BLaER1 treated with 17β-estradiol and CSF1 and Interleukin-3, amounts not matched to agents 10 nM and 100 nM (cell line): ENCODE results near the gene CTDSPL.

Experiments
- H3K27ac ChIP-seq, 11 experiments: shearing (Covaris generic); formaldehyde crosslinking; 2 replicates each; pipeline ENCODE4 v1.8.1; 2022
- H3K27me3 ChIP-seq, 11 experiments: shearing (Covaris generic); formaldehyde crosslinking; 2 replicates each; pipeline ENCODE4 v1.8.1; 2022
- H3K36me3 ChIP-seq, 11 experiments: shearing (Covaris generic); formaldehyde crosslinking; 2 replicates each; pipeline ENCODE4 v1.8.1; 2022
- H3K4me1 ChIP-seq, 10 experiments: shearing (Covaris generic); formaldehyde crosslinking; 2 replicates each; pipeline ENCODE4 v1.8.1; 2022
- H3K4me2 ChIP-seq, 11 experiments: shearing (Covaris generic); formaldehyde crosslinking; 2 replicates each; pipeline ENCODE4 v1.8.1; 2022
- H3K4me3 ChIP-seq, 10 experiments: shearing (Covaris generic); formaldehyde crosslinking; 2 replicates each; pipeline ENCODE4 v1.8.1; 2022
- H3K9ac ChIP-seq, 11 experiments: shearing (Covaris generic); formaldehyde crosslinking; 2 replicates each; pipeline ENCODE4 v1.8.1; 2022
- H3K9me3 ChIP-seq, 11 experiments: shearing (Covaris generic); formaldehyde crosslinking; replicated peaks in 1 of 11; 2 replicates each; pipeline ENCODE4 v1.8.1; 2022
- H4K20me1 ChIP-seq, 11 experiments: shearing (Covaris generic); formaldehyde crosslinking; 2 replicates each; pipeline ENCODE4 v1.8.1; 2022
- Cebpa-rat ChIP-seq, 11 experiments: shearing (Covaris generic); IDR thresholded peaks; 2 replicates each; pipeline ENCODE4 v1.8.1; 2022

The CTDSPL gene

DNA sequence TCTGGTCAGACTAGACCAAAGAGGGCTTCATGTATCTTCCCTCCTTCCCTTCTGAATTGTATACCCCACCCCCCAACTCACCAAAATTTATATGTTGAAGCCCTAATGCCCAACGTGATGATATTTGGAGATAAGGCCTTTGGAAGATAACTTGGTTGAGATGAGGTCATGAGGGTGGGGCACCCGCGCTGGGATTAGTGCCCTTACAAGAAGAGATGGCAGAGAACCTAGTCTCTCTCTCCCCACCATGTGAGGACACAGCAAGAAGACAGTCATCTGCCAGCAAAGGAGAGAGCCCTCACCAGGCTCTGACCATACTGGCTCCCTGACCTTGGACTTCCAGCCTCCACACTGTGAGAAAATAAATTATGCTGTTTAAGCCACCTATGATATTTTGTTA is 154.3 kb downstream of the CTDSPL start:
- no peaks in the 10 kb centered on the region for H3K27me3 ChIP-seq
- peaks cover 11 to 31% (median 24%) of the 10 kb centered on the region in 10 experiments; a peak in 18 of 20 replicates for H3K4me1 ChIP-seq
- no peak for TF ChIP-seq Cebpa-rat (IDR thresholded peaks at IDR 0.05)
- H3K4me2 ChIP-seq = no peak overlapping the region
- peaks cover 0 to 6% (median 0%) of the 10 kb centered on the region in 11 experiments; a peak in 1 of 22 replicates for H4K20me1 ChIP-seq
- H3K4me3 ChIP-seq = no peak overlapping the region
- no peak overlapping the region for H3K9ac ChIP-seq
- no peak overlapping the region for H3K27ac ChIP-seq
- H3K36me3 ChIP-seq = peaks cover 10 to 35% (median 15%) of the 10 kb centered on the region in 11 experiments; a peak in 19 of 22 replicates
- peaks cover 0 to 14% (median 11%) of the 10 kb centered on the region in 11 experiments; a peak in 15 of 22 replicates for H3K9me3 ChIP-seq

- Histone ChIP-seq H3K36me3 (peaks cover 10 to 35% (median 15%) of the 10 kb centered on the region in 11 experiments; a peak in 19 of 22 replicates), H3K4me1 (peaks cover 11 to 31% (median 23%) of the 10 kb centered on the region in 10 experiments; a peak in 18 of 20 replicates), H3K9ac (no peak overlapping the region), H3K4me2 (0 out of 22 replicates have a peak overlapping the region, but pooled peaks of 2 of the 11 experiments have one; percentile 74 to 81), H4K20me1 (0 out of 22 replicates have a peak, but pooled peaks cover 0 to 6% (median 0%) of the 10 kb centered on the region in 11 experiments), H3K27me3 (no peaks in the 10 kb centered on the region), H3K9me3 (peaks cover 0 to 14% (median 11%) of the 10 kb centered on the region in 11 experiments; a peak in 15 of 22 replicates), H3K4me3 (no peak overlapping the region), H3K27ac (peak overlapping the region in 1 of 11 experiments; percentile 3; a peak in 1 of 22 replicates)
- no peak for TF ChIP-seq Cebpa-rat (IDR thresholded peaks at IDR 0.05)
Observed at GRCh38 chr3:38016410-38016809, 154.7 kb downstream of the CTDSPL start.

DNA sequence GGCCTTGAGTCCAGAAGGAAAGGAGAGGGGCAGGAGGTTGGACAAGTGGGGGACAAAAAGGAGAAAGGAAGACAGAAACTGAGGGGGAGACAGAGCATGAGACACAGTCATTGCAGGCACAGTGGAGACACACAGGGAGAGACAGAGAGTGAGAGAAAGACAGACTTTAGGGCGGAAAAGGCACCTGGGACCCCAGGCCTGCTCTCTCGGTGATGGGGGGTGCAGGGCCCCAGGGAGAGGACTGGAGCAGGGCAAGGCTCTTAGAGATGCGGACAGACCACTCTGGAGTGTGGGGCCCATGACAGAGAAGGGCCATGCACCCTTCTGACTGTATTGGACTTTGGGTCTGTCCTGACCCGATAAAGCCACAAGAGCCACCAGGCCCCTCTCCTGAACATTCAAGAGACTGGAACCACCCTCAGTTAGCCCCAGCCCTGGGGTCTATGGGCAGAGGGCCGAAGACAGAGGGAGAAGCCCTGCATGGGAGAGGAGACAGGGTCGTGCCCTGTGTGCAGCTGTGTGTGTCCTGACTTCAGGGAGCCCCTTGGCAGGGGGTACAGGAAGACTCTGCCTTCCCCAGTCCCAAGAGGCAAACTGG is 155.3 kb downstream of the CTDSPL start:
- Histone ChIP-seq H3K4me3 (no peak overlapping the region), H3K9me3 (peaks cover 0 to 14% (median 11%) of the 10 kb centered on the region in 11 experiments; a peak in 15 of 22 replicates), H3K27me3 (no peaks in the 10 kb centered on the region), H3K36me3 (peaks cover 10 to 35% (median 15%) of the 10 kb centered on the region in 11 experiments; a peak in 19 of 22 replicates), H3K9ac (peak overlapping the region in 4 of 11 experiments; percentile 15 to 45 (median 40); a peak in 4 of 22 replicates), H3K4me1 (peaks cover 11 to 31% (median 23%) of the 10 kb centered on the region in 10 experiments; a peak in 18 of 20 replicates), H3K27ac (peak overlapping the region in 4 of 11 experiments; percentile 3 to 45 (median 16); a peak in 4 of 22 replicates), H3K4me2 (peak overlapping the region in 9 of 11 experiments; percentile 43 to 81 (median 70); a peak in 16 of 22 replicates), H4K20me1 (0 out of 22 replicates have a peak, but pooled peaks cover 0 to 6% (median 0%) of the 10 kb centered on the region in 11 experiments)
- no peak for TF ChIP-seq Cebpa-rat (IDR thresholded peaks at IDR 0.05)

DNA sequence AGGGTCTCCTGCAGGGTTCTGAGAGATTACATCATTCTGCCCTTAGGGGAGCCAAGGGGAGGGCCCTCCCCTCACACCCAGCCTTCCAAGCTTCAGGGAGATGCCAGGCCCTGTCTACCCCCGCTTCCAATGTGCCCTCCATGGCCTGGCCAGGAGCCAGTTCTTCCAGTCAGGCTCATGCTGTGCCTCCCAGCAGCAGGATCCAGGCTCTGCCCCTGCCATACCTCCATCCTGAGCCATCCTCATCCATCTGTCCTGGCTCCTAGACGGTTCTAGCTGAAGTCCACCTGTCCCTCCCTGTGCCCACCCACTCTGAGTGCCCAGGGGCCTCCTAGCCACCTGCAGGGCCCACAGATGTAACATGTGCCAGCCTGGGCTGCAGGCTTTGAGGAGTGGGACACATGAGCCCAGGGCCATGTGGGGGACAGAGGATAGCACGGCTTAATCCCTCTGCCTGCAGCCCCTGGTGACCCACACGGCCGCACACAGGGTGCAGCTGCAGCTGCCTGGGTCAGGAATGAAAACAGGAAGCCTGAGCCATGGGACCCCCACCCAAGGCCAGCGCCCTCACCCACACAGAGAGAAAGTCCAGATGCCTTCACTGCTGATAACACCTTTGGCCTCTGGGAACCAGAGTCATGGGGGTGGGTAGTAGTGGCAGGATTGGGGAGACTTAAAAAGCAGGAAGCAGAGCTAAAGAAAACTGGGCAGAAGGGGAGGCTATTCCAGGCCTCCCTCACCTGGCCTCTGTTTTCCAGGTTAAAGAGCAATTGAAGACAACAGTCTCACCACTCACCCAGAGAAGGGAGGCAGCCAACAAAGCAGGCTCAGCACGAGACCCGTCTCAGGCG is 156.0 kb downstream of the CTDSPL start:
- Histone ChIP-seq H3K27ac (peak overlapping the region in 6 of 11 experiments; percentile 3 to 45 (median 25); a peak in 8 of 22 replicates), H3K36me3 (peaks cover 10 to 35% (median 15%) of the 10 kb centered on the region in 11 experiments; a peak in 19 of 22 replicates), H3K4me2 (peak overlapping the region in 10 of 11 experiments; percentile 21 to 81 (median 70); a peak in 19 of 22 replicates), H3K4me3 (no peak overlapping the region), H3K27me3 (no peaks in the 10 kb centered on the region), H3K9me3 (peaks cover 0 to 14% (median 11%) of the 10 kb centered on the region in 11 experiments; a peak in 15 of 22 replicates), H3K9ac (peak overlapping the region in 5 of 11 experiments; percentile 15 to 45 (median 35); a peak in 5 of 22 replicates), H3K4me1 (peaks cover 11 to 34% (median 24%) of the 10 kb centered on the region in 10 experiments; a peak in 19 of 20 replicates), H4K20me1 (0 out of 22 replicates have a peak, but pooled peaks cover 0 to 6% (median 0%) of the 10 kb centered on the region in 11 experiments)
- no peak for TF ChIP-seq Cebpa-rat (IDR thresholded peaks at IDR 0.05)

- no peak for TF ChIP-seq Cebpa-rat (IDR thresholded peaks at IDR 0.05)
- H3K27ac ChIP-seq = peak overlapping the region in 5 of 11 experiments; percentile 3 to 45 (median 28); a peak in 4 of 22 replicates
- H4K20me1 ChIP-seq = 0 out of 22 replicates have a peak, but pooled peaks cover 0 to 6% (median 0%) of the 10 kb centered on the region in 11 experiments
- no peak overlapping the region for H3K4me3 ChIP-seq
- H3K27me3 ChIP-seq = no peaks in the 10 kb centered on the region
- H3K9ac ChIP-seq = peak overlapping the region in 4 of 11 experiments; percentile 15 to 44 (median 36); a peak in 4 of 22 replicates
- peak overlapping the region in 10 of 11 experiments; percentile 21 to 81 (median 70); a peak in 19 of 22 replicates for H3K4me2 ChIP-seq
- peaks cover 15 to 43% (median 32%) of the 10 kb centered on the region in 10 experiments; a peak in 19 of 20 replicates for H3K4me1 ChIP-seq
- peaks cover 0 to 14% (median 11%) of the 10 kb centered on the region in 11 experiments; a peak in 15 of 22 replicates for H3K9me3 ChIP-seq
- H3K36me3 ChIP-seq = peaks cover 10 to 35% (median 15%) of the 10 kb centered on the region in 11 experiments; a peak in 19 of 22 replicates
Observed at GRCh38 chr3:38018296-38019266, 156.9 kb downstream of the CTDSPL start.

DNA sequence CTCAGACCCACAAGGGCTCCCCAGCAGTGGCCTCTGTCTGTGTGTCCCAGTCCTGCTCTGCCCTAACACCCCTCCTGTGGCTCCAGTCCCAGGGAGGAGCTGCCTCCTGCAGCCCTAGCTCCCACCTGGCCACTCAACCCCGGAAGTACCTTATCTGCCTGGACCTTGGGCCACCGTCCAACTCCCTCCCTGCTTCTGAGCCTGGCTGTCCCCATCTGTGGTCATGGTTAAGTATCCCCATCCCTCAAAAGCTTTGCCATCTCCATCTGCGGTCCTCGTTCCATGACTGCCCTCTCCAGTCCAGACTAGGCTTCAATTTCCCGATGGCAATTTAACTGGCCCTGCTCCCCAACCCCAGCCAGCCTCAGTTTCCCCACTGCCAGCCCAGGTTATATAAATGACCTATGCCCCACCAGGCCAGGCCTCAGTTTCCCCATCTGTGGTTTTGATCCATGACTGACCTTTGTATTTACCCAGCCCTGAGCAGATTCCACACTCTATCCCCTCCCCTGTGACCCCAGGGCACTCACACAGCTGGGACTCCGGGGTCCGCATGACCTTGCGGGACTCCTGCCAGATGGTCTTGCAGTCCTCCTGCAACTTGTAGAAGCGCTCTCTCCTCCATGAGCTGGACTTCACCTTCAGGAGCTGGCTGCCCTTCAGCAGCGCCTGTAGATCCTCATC is 158.1 kb downstream of the CTDSPL start:
- H4K20me1 ChIP-seq = 0 out of 22 replicates have a peak, but pooled peaks cover 0 to 6% (median 0%) of the 10 kb centered on the region in 11 experiments
- H3K27me3 ChIP-seq = no peaks in the 10 kb centered on the region
- H3K9ac ChIP-seq = no peak overlapping the region
- H3K9me3 ChIP-seq = peaks cover 0 to 14% (median 11%) of the 10 kb centered on the region in 11 experiments; a peak in 15 of 22 replicates
- no peak overlapping the region for H3K4me2 ChIP-seq
- H3K4me1 ChIP-seq = peaks cover 18 to 50% (median 37%) of the 10 kb centered on the region in 10 experiments; a peak in 19 of 20 replicates
- TF ChIP-seq Cebpa-rat (IDR thresholded peaks at IDR 0.05) = no peak
- peaks cover 10 to 35% (median 15%) of the 10 kb centered on the region in 11 experiments; a peak in 19 of 22 replicates for H3K36me3 ChIP-seq
- H3K27ac ChIP-seq = no peak overlapping the region
- H3K4me3 ChIP-seq = no peak overlapping the region

DNA sequence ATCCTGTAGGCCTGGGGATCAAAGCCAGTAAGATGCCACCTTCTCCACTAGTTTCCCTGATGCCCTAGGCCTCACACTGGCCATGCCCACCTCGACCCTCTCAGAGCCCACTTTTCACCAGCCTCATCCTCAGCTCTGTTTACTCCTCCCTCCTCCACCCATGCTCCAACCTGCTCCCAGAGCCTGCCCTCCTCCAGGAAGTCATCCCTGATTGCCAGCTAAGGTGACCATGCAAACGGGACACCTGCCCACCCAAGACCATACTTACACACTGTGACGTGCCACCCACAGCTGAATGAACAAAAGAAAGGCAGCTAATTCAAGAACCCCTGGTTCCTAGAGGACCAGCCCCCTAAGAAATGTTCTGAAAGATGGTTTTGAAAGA is 158.7 kb downstream of the CTDSPL start:
- Histone ChIP-seq H3K27me3 (no peaks in the 10 kb centered on the region), H3K4me1 (peaks cover 19 to 52% (median 40%) of the 10 kb centered on the region in 10 experiments; a peak in 19 of 20 replicates), H3K4me3 (no peak overlapping the region), H3K9me3 (peaks cover 0 to 14% (median 11%) of the 10 kb centered on the region in 11 experiments; a peak in 15 of 22 replicates), H3K4me2 (no peak overlapping the region), H3K36me3 (peaks cover 10 to 32% (median 13%) of the 10 kb centered on the region in 11 experiments; a peak in 19 of 22 replicates), H3K27ac (no peak overlapping the region), H4K20me1 (0 out of 22 replicates have a peak, but pooled peaks cover 0 to 6% (median 0%) of the 10 kb centered on the region in 11 experiments), H3K9ac (no peak overlapping the region)
- TF ChIP-seq Cebpa-rat (IDR thresholded peaks at IDR 0.05) = no peak
